HepG2 (cell line): Measurements from ENCODE around the gene CSNK1G1. TPM values are rescaled to one million over a fixed set of nuclear protein-coding genes. Genes with fewer than 3 reads are reported as not detected.

Experiments used
- ARID2 ChIP-seq: sonication (generic); formaldehyde crosslinking; IDR thresholded peaks from 2 replicates; pipeline ENCODE4 v1.8.1; 2022; ENCODE audit warnings: mild to moderate bottlenecking, missing genetic modification reagents, borderline replicate concordance
- ARNT2 ChIP-seq: sonication (generic); formaldehyde crosslinking; IDR thresholded peaks from 2 replicates; pipeline ENCODE4 v1.8.0; 2022; ENCODE audit warnings: mild to moderate bottlenecking, low read depth, missing genetic modification reagents, moderate library complexity
- ATF2 ChIP-seq: sonication (generic); formaldehyde crosslinking; IDR thresholded peaks from 2 replicates; pipeline ENCODE4 v1.4.0; 2020; ENCODE audit warnings: missing genetic modification reagents
- CREB1 ChIP-seq, 2 experiments: fragments of 450-650 bp in 1 of 2; IDR thresholded peaks; 2 replicates each; pipeline ENCODE4 v1.6.1; 2016 to 2017; ENCODE audit warnings: control low read depth in 1 of 2, mild to moderate bottlenecking in 1 of 2, missing compliant biosample characterization in 1 of 2, missing genetic modification characterization in 1 of 2
- DR1 ChIP-seq: sonication (generic); formaldehyde crosslinking; IDR thresholded peaks from 2 replicates; pipeline ENCODE4 v1.8.0; 2021; ENCODE audit warnings: mild to moderate bottlenecking, missing genetic modification reagents, inconsistent platforms
- GMEB1 ChIP-seq: sonication (generic); formaldehyde crosslinking; IDR thresholded peaks from 2 replicates; pipeline ENCODE4 v1.5.1; 2020; ENCODE audit warnings: missing genetic modification reagents, mild to moderate bottlenecking, borderline replicate concordance
- HMGXB4 ChIP-seq, 2 experiments: sonication (generic) in 1 of 2; formaldehyde crosslinking in 1 of 2; IDR thresholded peaks; 2 replicates each; pipeline versions ENCODE4 v1.4.0 to v1.6.1; 2018 to 2020; ENCODE audit warnings: missing genetic modification reagents in 2 of 2, borderline replicate concordance in 1 of 2, low read depth in 1 of 2, mild to moderate bottlenecking in 1 of 2, missing biosample characterization in 1 of 2
- KDM5A ChIP-seq: fragments of 200-600 bp; sonication (generic); IDR thresholded peaks from 2 replicates; pipeline ENCODE4 v1.7.0; 2018; ENCODE audit warnings: antibody characterized with exemption, mild to moderate bottlenecking, low read length, borderline replicate concordance
- LBX2 ChIP-seq: sonication (generic); formaldehyde crosslinking; IDR thresholded peaks from 2 replicates; pipeline ENCODE4 v1.5.0; 2020; ENCODE audit warnings: missing genetic modification reagents, mild to moderate bottlenecking, borderline replicate concordance
- MAX ChIP-seq: IDR thresholded peaks from 2 replicates; pipeline ENCODE4 v1.6.1; 2012; ENCODE audit warnings: inconsistent platforms
- MIXL1 ChIP-seq: IDR thresholded peaks from 2 replicates; pipeline ENCODE4 v1.6.1; 2016
- NAIF1 ChIP-seq: sonication (generic); formaldehyde crosslinking; IDR thresholded peaks from 2 replicates; pipeline ENCODE4 v1.5.0; 2020; ENCODE audit warnings: mild to moderate bottlenecking, missing genetic modification reagents, borderline replicate concordance
- NPAS2 ChIP-seq: sonication (generic); formaldehyde crosslinking; IDR thresholded peaks from 2 replicates; pipeline ENCODE4 v1.8.0; 2022; ENCODE audit warnings: mild to moderate bottlenecking, missing genetic modification reagents, borderline replicate concordance
- POLR2AphosphoS2 ChIP-seq: IDR thresholded peaks from 2 replicates; pipeline ENCODE4 v1.6.1; 2011; ENCODE audit warnings: low read depth, low read length, improper control_type of control experiment
- RFXANK ChIP-seq: IDR thresholded peaks from 2 replicates; pipeline ENCODE4 v1.6.1; 2016
- ZFP62 ChIP-seq: sonication (generic); formaldehyde crosslinking; IDR thresholded peaks from 2 replicates; pipeline ENCODE4 v1.4.0; 2020; ENCODE audit warnings: missing genetic modification reagents
- ZGPAT ChIP-seq: IDR thresholded peaks from 2 replicates; pipeline ENCODE4 v1.6.1; 2016; ENCODE audit warnings: mild to moderate bottlenecking
- ZNF446 ChIP-seq: sonication (generic); formaldehyde crosslinking; IDR thresholded peaks from 2 replicates; pipeline ENCODE4 v1.5.0; 2020; ENCODE audit warnings: mild to moderate bottlenecking, missing genetic modification reagents
- ZNF563 ChIP-seq: sonication (generic); formaldehyde crosslinking; IDR thresholded peaks from 2 replicates; pipeline ENCODE4 v1.8.0; 2022; ENCODE audit warnings: mild to moderate bottlenecking, moderate library complexity, missing genetic modification reagents
- ZNF784 ChIP-seq: sonication (generic); formaldehyde crosslinking; IDR thresholded peaks from 2 replicates; pipeline ENCODE4 v1.5.1; 2020; ENCODE audit warnings: missing genetic modification reagents, mild to moderate bottlenecking, borderline replicate concordance
- ZNF878 ChIP-seq: sonication (generic); formaldehyde crosslinking; IDR thresholded peaks from 2 replicates; pipeline ENCODE4 v1.8.1; 2023; ENCODE audit warnings: mild to moderate bottlenecking, missing genetic modification reagents, moderate library complexity
- polyA plus RNA-seq, 8 experiments: library from polyadenylated mRNA; depleted of rRNA in 3 of 8; stranded (reverse) in 7 of 8; unstranded in 1 of 8; fragments of >200 nt; fragmentation: Illumina TruSeq in 4 of 8; extraction: Trizol in 4 of 8; gene quantifications; 2 replicates each; pipeline versions ENCODE4 v1.2.1 to v1.2.3, GENCODE V29; 2011 to 2016; ENCODE audit warnings: low read depth in 4 of 8, missing spikeins in 1 of 8, mixed read lengths in 1 of 8; ENCODE audit not compliant: insufficient read depth in 1 of 8
- total RNA-seq, 5 experiments: library from RNA; depleted of rRNA; stranded (reverse); fragments of >200 nt; fragmentation: Illumina TruSeq; extraction: Trizol; gene quantifications; 2 replicates each; pipeline ENCODE4 v1.2.3, GENCODE V29; 2016; ENCODE audit warnings: low read depth in 1 of 5

Gene CSNK1G1
- total and polyA plus RNA-seq, 2 of the 13 experiments (the other 11 are each of a cell fraction or from before 2014, with no cell fraction given), result 8.5 to 12.6 TPM

- TF ChIP-seq MIXL1 (CRISPR knock-in tag), result no peak
- TF ChIP-seq POLR2AphosphoS2, result no peak
- TF ChIP-seq ZNF446, result no peak
- no peak for TF ChIP-seq ZNF563 (CRISPR knock-in tag)
- TF ChIP-seq ATF2 (CRISPR knock-in tag), result no peak
- no peak for TF ChIP-seq NAIF1
- TF ChIP-seq LBX2 (CRISPR knock-in tag), result no peak
- TF ChIP-seq ZNF878 (CRISPR knock-in tag), result no peak
- TF ChIP-seq RFXANK (CRISPR knock-in tag), result no peak
- no peak for TF ChIP-seq ZFP62 (CRISPR knock-in tag)
- TF ChIP-seq CREB1 (IDR thresholded peaks at IDR 0.05), result no peak
- no peak for TF ChIP-seq CREB1 (CRISPR knock-in tag; IDR thresholded peaks at IDR 0.05)
- no peak for TF ChIP-seq NPAS2 (CRISPR knock-in tag)
- TF ChIP-seq MAX, result peak; percentile 12; the same call in 1 of the 2 replicates
- no peak for TF ChIP-seq DR1
- no peak for TF ChIP-seq ZNF784 (CRISPR knock-in tag)
- TF ChIP-seq KDM5A, result peak; percentile 61
- no peak for TF ChIP-seq ZGPAT (CRISPR knock-in tag)
- 0 out of 2 replicates have a peak, but pooled peaks have one; percentile 25 for TF ChIP-seq ARID2 (CRISPR knock-in tag)
- TF ChIP-seq ARNT2 (CRISPR knock-in tag), result no peak
- TF ChIP-seq HMGXB4 (CRISPR knock-in tag; IDR thresholded peaks at IDR 0.05; ENCODE audit: borderline replicate concordance in 1 of 2, low read depth in 1 of 2), result 0 out of 4 replicates have a peak, but pooled peaks of 1 of the 2 experiments have one; percentile 19
- TF ChIP-seq GMEB1 (CRISPR knock-in tag), result no peak
Measured at GRCh38 chr15:64161688-64162477, 194.1 kb downstream of the CSNK1G1 start (continued).
